Parathyroid adenoma (tissue), 2 donors: ENCODE measurements around the gene EGFL8.

Source experiments
- H2AFZ ChIP-seq: fragments of 300-600 bp; sonication (generic); one replicate; pipeline ENCODE4 v1.7.0; 2017; ENCODE audit warnings: antibody characterized with exemption, mild to moderate bottlenecking
- H3K27ac ChIP-seq: fragments of 300-600 bp; sonication (generic); one replicate; pipeline ENCODE4 v1.7.0; 2017
- H3K27me3 ChIP-seq: fragments of 300-600 bp; sonication (generic); one replicate; pipeline ENCODE4 v1.7.0; 2017; ENCODE audit warnings: low read length; ENCODE audit not compliant: control insufficient read depth, insufficient read depth
- H3K36me3 ChIP-seq: fragments of 300-600 bp; sonication (generic); one replicate; pipeline ENCODE4 v1.7.0; 2017; ENCODE audit warnings: low read length; ENCODE audit not compliant: control insufficient read depth, insufficient read depth
- H3K4me1 ChIP-seq: fragments of 300-600 bp; sonication (generic); one replicate; pipeline ENCODE4 v1.7.0; 2017; ENCODE audit warnings: control low read depth
- H3K4me2 ChIP-seq: fragments of 300-600 bp; sonication (generic); one replicate; pipeline ENCODE4 v1.7.0; 2017; ENCODE audit warnings: low read length
- H3K4me3 ChIP-seq: fragments of 300-600 bp; sonication (generic); one replicate; pipeline ENCODE4 v1.7.0; 2017; ENCODE audit warnings: low read depth, low read length
- H3K79me2 ChIP-seq: fragments of 300-600 bp; sonication (generic); one replicate; pipeline ENCODE4 v1.7.0; 2017; ENCODE audit warnings: control low read depth
- H3K9ac ChIP-seq: fragments of 300-600 bp; sonication (generic); one replicate; pipeline ENCODE4 v1.7.0; 2017; ENCODE audit warnings: mild to moderate bottlenecking
- H3K9me3 ChIP-seq: fragments of 300-600 bp; sonication (generic); one replicate; pipeline ENCODE4 v1.7.0; 2017; ENCODE audit warnings: low read length; ENCODE audit not compliant: control insufficient read depth
- TF ChIP-seq, protein P1 (sequence below): fragments of 300-600 bp; sonication (generic); IDR thresholded peaks from one replicate; pipeline ENCODE4 v1.7.0; 2017; ENCODE audit warnings: antibody characterized with exemption, mild to moderate bottlenecking
- donor health status: primary hyperparathyroidism.

Gene EGFL8

GRCh38 chr6:32118782-32119628 is 45.4 kb upstream of the EGFL8 start:
- Histone ChIP-seq H3K27ac (no peak overlapping the region), H3K79me2 (no peaks in the 10 kb centered on the region), H3K4me3 (peak overlapping the region; percentile 28), H3K36me3 (no peaks in the 10 kb centered on the region), H3K4me2 (peak overlapping the region; percentile 12), H2AFZ (no peak overlapping the region), H3K9ac (no peak overlapping the region), H3K9me3 (no peaks in the 10 kb centered on the region), H3K4me1 (no peaks in the 10 kb centered on the region), H3K27me3 (no peaks in the 10 kb centered on the region)
- TF ChIP-seq, protein P1, sequence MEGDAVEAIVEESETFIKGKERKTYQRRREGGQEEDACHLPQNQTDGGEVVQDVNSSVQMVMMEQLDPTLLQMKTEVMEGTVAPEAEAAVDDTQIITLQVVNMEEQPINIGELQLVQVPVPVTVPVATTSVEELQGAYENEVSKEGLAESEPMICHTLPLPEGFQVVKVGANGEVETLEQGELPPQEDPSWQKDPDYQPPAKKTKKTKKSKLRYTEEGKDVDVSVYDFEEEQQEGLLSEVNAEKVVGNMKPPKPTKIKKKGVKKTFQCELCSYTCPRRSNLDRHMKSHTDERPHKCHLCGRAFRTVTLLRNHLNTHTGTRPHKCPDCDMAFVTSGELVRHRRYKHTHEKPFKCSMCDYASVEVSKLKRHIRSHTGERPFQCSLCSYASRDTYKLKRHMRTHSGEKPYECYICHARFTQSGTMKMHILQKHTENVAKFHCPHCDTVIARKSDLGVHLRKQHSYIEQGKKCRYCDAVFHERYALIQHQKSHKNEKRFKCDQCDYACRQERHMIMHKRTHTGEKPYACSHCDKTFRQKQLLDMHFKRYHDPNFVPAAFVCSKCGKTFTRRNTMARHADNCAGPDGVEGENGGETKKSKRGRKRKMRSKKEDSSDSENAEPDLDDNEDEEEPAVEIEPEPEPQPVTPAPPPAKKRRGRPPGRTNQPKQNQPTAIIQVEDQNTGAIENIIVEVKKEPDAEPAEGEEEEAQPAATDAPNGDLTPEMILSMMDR, result peak; percentile 94

DNA sequence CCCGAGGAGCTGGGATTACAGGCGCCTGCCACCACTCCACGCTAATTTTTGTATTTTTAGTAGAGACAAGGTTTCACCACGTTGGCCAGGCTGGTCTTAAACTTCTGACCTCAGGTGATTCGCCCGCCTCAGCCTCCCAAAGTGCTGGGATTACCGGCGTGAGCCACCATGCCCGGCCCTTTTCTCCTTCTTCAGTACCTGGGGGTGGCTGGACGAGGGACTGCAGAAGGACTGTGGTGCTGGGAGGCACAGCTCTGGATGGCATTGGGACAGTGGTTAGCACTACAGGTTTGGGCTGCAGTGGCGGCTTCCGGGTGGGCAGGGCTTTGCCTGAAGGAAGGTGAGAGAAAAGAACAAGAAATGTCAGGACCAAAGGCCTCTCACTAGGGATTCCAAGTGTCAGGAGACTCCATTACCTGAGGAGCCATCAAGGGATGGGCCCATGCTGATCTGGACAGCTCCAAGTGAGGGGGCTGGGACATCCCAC is 43.8 kb upstream of the EGFL8 start:
- no peak overlapping the region for H3K4me2 ChIP-seq
- H3K4me3 ChIP-seq, result no peak overlapping the region
- H3K9me3 ChIP-seq, result no peaks in the 10 kb centered on the region
- no peaks in the 10 kb centered on the region for H3K36me3 ChIP-seq
- H3K27ac ChIP-seq, result no peak overlapping the region
- no peak overlapping the region for H3K9ac ChIP-seq
- no peaks in the 10 kb centered on the region for H3K4me1 ChIP-seq
- no peaks in the 10 kb centered on the region for H3K27me3 ChIP-seq
- H2AFZ ChIP-seq, result no peak overlapping the region
- H3K79me2 ChIP-seq, result no peaks in the 10 kb centered on the region
- TF ChIP-seq, protein P1, result no peak

DNA sequence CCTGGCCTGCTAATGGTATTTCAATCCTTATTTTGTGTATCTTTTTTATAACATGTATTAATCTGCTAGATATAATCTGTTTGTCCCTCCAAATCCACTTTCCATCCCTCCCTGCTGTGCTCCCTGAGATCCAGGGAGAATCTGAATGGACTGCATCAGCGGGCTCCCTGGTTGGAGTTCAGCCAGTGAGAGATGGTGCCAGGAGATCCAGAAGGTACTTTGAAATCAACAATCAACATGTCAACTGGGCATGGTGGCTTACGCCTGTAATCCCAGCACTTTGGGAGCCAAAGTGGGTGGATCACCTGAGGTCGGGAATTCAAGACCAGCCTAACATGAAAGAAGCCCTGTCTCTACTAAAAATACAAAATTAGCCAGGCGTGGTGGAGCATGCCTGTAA is 40.7 kb upstream of the EGFL8 start:
- TF ChIP-seq, protein P1, result no peak
- Histone ChIP-seq H3K27ac (no peak overlapping the region), H3K36me3 (no peaks in the 10 kb centered on the region), H3K27me3 (no peaks in the 10 kb centered on the region), H3K4me2 (no peak overlapping the region), H3K4me1 (peaks cover 13% of the 10 kb centered on the region), H3K9ac (no peak overlapping the region), H3K79me2 (peaks cover 14% of the 10 kb centered on the region), H2AFZ (no peak overlapping the region), H3K4me3 (no peak overlapping the region), H3K9me3 (no peaks in the 10 kb centered on the region)

GRCh38 chr6:32126880-32127279 is 37.5 kb upstream of the EGFL8 start:
- TF ChIP-seq, protein P1, result no peak
- Histone ChIP-seq H3K36me3 (no peaks in the 10 kb centered on the region), H3K27ac (no peak overlapping the region), H3K4me2 (peak overlapping the region; percentile 94), H3K4me3 (peak overlapping the region; percentile 100), H3K9ac (no peak overlapping the region), H3K79me2 (peaks cover 14% of the 10 kb centered on the region), H2AFZ (no peak overlapping the region), H3K4me1 (peaks cover 18% of the 10 kb centered on the region), H3K27me3 (no peaks in the 10 kb centered on the region), H3K9me3 (no peaks in the 10 kb centered on the region)

GRCh38 chr6:32127409-32127716 is 37.0 kb upstream of the EGFL8 start:
- Histone ChIP-seq H3K27ac (peak overlapping the region; percentile 74), H3K27me3 (no peaks in the 10 kb centered on the region), H3K4me1 (peaks cover 18% of the 10 kb centered on the region)

More at GRCh38 chr6:32127409-32127716, 37.0 kb upstream of the EGFL8 start:
- peaks cover 14% of the 10 kb centered on the region for H3K79me2 ChIP-seq
- no peaks in the 10 kb centered on the region for H3K9me3 ChIP-seq
- peak overlapping the region; percentile 94 for H3K4me2 ChIP-seq
- H3K36me3 ChIP-seq, result no peaks in the 10 kb centered on the region
- TF ChIP-seq, protein P1, result no peak
- peak overlapping the region; percentile 79 for H2AFZ ChIP-seq
- H3K9ac ChIP-seq, result no peak overlapping the region
- H3K4me3 ChIP-seq, result peak overlapping the region; percentile 100
